Spleen (tissue), 11 donors: ENCODE measurements around the gene SEPTIN10. TPM values are rescaled to one million over a fixed set of nuclear protein-coding genes. Genes with fewer than 3 reads are reported as not detected.

ENCODE experiments used
- DNase-seq: peaks from one replicate; pipeline ENCODE4 v3.0.0-alpha.2; 2020
- H3K27ac ChIP-seq, 8 donors: fragments of 200-600 bp; sonication (generic) in 7 of 8; 1 replicate in 4 of 8; 2 replicates in 4 of 8; pipeline versions ENCODE4 v1.5.0 to v1.8.0; 2016 to 2021; ENCODE audit warnings: inconsistent platforms in 4 of 8, mild to moderate bottlenecking in 4 of 8, moderate library complexity in 1 of 8
- H3K27me3 ChIP-seq, 7 donors: fragments of 200-600 bp; sonication (generic) in 6 of 7; replicated peaks in 1 of 7; 1 replicate in 4 of 7; 2 replicates in 3 of 7; pipeline versions ENCODE4 v1.5.0 to v1.8.0; 2016 to 2021; ENCODE audit warnings: inconsistent platforms in 3 of 7, mild to moderate bottlenecking in 1 of 7
- H3K36me3 ChIP-seq, 6 donors: fragments of 200-600 bp; sonication (generic) in 5 of 6; 1 replicate in 4 of 6; 2 replicates in 2 of 6; pipeline versions ENCODE4 v1.5.0 to v1.8.0; 2016 to 2021; ENCODE audit warnings: inconsistent platforms in 2 of 6
- H3K4me1 ChIP-seq, 6 donors: fragments of 200-600 bp; sonication (generic) in 5 of 6; 1 replicate in 3 of 6; 2 replicates in 3 of 6; pipeline versions ENCODE4 v1.5.0 to v1.8.0; 2016 to 2021; ENCODE audit warnings: inconsistent platforms in 3 of 6
- H3K4me3 ChIP-seq, 8 donors: fragments of 200-600 bp; sonication (generic) in 7 of 8; 1 replicate in 4 of 8; 2 replicates in 4 of 8; pipeline versions ENCODE4 v1.5.0 to v1.8.0; 2016 to 2021; ENCODE audit warnings: inconsistent platforms in 4 of 8, mild to moderate bottlenecking in 4 of 8, moderate library complexity in 2 of 8
- H3K9me3 ChIP-seq, 8 donors: fragments of 200-600 bp; sonication (generic) in 7 of 8; 1 replicate in 4 of 8; 2 replicates in 4 of 8; pipeline versions ENCODE4 v1.5.0 to v1.8.0; 2016 to 2021; ENCODE audit warnings: inconsistent platforms in 4 of 8
- POLR2A ChIP-seq, 3 donors: fragments of 450-650 bp; IDR thresholded peaks; one replicate each; pipeline ENCODE4 v1.5.1; 2017; ENCODE audit warnings: antibody characterized with exemption in 3 of 3, mild to moderate bottlenecking in 1 of 3
- POLR2AphosphoS5 ChIP-seq, 3 donors: sonication (generic); formaldehyde crosslinking; IDR thresholded peaks; one replicate each; pipeline ENCODE4 v1.5.1; 2017; ENCODE audit warnings: antibody characterized with exemption in 3 of 3
- WGBS, 5 donors: extraction: QIAGEN DNeasy Blood & Tissue Kit in 3 of 5; methylation state at CpG; one replicate each; pipeline versions ENCODE4 v1.1.5 to v1.1.7; 2013 to 2018; 5-methylcytosine and 5-hydroxymethylcytosine counted together
- intact Hi-C: fragments of 100-400 bp; cut with DNase I; formaldehyde crosslinking; loops from one replicate; pipeline ENCODE4 v1.15.0; 2023; ENCODE audit warnings: low total_unique reads
- polyA plus RNA-seq, 3 donors: library from polyadenylated mRNA; stranded (reverse); fragments of 200-250 nt; gene quantifications; one replicate each; pipeline ENCODE4 v1.2.1, GENCODE V29; 2013
- total RNA-seq, 7 donors: library from RNA; depleted of rRNA in 3 of 7; stranded (reverse); fragments of >200 nt in 3 of 7; fragmentation: NEBNext Ultra II Directional in 4 of 7; extraction: Animal tissue kit (Norgen Biotek cat#: 25700) in 4 of 7; gene quantifications; one replicate each; pipeline versions ENCODE4 v1.1.0 to v1.2.1, GENCODE V29; 2016 to 2021
- TF ChIP-seq, protein P1 (sequence below), 11 experiments: fragments of 200-600 bp in 7 of 11; fragments of 450-650 bp in 4 of 11; sonication (generic) in 4 of 11; IDR thresholded peaks in 8 of 11; conservative IDR thresholded peaks in 3 of 11; 1 replicate in 7 of 11; 2 replicates in 4 of 11; pipeline versions ENCODE4 v1.4.0 to v1.8.0; 2016 to 2021; ENCODE audit warnings: antibody characterized with exemption in 11 of 11, inconsistent platforms in 4 of 11, mild to moderate bottlenecking in 1 of 11
- donor health status: healthy with polysubstance abuse.
- donor health status: DM: no; HTN: no; CAD: no; lungs with moderate emphysema.
- donor health status: DM: no; HTN: no; CAD: no.
- donor health status: Bipolar disorder and iron deficiency.
- donor health status: healthy.
- donor health status: DM: no; HTN: no; CAD: no.
- donor health status: DM: yes; HTN: yes; CAD: no.

Gene SEPTIN10
- total and polyA plus RNA-seq, 10 donors: 14.7 to 95.3 (median 58.3) TPM

GRCh38 chr2:109655287-109655686 lies 41.5 kb upstream of the SEPTIN10 start:
- DNase-seq: no peak
- H3K4me1 ChIP-seq: peaks cover 0 to 11% (median 0%) of the 10 kb centered on the region in 6 donors
- TF ChIP-seq, protein P1, sequence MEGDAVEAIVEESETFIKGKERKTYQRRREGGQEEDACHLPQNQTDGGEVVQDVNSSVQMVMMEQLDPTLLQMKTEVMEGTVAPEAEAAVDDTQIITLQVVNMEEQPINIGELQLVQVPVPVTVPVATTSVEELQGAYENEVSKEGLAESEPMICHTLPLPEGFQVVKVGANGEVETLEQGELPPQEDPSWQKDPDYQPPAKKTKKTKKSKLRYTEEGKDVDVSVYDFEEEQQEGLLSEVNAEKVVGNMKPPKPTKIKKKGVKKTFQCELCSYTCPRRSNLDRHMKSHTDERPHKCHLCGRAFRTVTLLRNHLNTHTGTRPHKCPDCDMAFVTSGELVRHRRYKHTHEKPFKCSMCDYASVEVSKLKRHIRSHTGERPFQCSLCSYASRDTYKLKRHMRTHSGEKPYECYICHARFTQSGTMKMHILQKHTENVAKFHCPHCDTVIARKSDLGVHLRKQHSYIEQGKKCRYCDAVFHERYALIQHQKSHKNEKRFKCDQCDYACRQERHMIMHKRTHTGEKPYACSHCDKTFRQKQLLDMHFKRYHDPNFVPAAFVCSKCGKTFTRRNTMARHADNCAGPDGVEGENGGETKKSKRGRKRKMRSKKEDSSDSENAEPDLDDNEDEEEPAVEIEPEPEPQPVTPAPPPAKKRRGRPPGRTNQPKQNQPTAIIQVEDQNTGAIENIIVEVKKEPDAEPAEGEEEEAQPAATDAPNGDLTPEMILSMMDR (IDR thresholded peaks at IDR 0.05 in 8 of 11, conservative IDR thresholded peaks at IDR 0.05 in 3 of 11): no peak
- no peaks in the 10 kb centered on the region for H3K9me3 ChIP-seq
- H3K4me3 ChIP-seq: no peak overlapping the region
- no peaks in the 10 kb centered on the region for H3K36me3 ChIP-seq
- no peaks in the 10 kb centered on the region for H3K27me3 ChIP-seq
- WGBS, 5 donors: 65 to 76% (median 69%) methylated on average over 3 of the region's 3 CpGs
- no peak overlapping the region for H3K27ac ChIP-seq
- intact Hi-C loops: no loop called here

DNA sequence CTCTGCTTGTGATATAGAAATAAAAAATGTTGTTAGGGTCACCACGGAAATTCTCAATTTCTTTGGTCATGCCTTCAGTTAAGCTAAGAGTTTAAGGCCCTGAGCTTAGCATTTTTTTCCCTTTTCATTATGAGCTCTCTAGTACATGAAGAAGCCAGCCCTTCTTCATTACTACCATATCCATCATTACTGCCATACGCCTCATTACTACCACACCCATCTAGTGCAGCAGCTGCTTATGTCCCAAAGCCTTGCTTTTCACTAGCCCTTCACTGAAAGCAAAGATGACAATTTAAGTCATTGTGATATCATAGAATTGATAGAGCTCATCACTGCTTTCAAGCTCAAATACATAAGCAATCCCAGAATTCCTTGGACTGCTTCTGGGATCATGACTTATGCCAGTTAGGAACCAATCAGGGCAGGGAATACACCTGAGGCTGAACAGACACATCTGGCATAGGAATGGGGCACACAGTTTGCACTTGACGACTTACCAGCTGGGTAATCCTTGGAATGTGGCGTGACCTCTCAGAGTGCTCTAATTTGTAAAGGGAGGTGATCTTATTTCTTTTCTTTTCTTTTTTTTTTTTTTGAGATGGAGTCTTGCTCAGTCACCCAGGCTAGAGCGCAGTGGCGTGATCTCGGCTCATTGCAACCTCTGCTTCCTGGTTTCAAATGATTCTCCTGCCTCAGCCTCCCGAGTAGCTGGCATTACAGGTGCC lies 40.7 kb upstream of the SEPTIN10 start:
- H3K4me1 ChIP-seq: peaks cover 0 to 3% (median 0%) of the 10 kb centered on the region in 6 donors
- H3K36me3 ChIP-seq: no peaks in the 10 kb centered on the region
- H3K9me3 ChIP-seq: no peaks in the 10 kb centered on the region
- H3K27ac ChIP-seq: no peak overlapping the region
- no peaks in the 10 kb centered on the region for H3K27me3 ChIP-seq
- no peak overlapping the region for H3K4me3 ChIP-seq
- intact Hi-C loops: no loop called here
- TF ChIP-seq, protein P1 (IDR thresholded peaks at IDR 0.05 in 8 of 11, conservative IDR thresholded peaks at IDR 0.05 in 3 of 11): no peak
- TF ChIP-seq POLR2A (IDR thresholded peaks at IDR 0.05) (no peak), POLR2AphosphoS5 (IDR thresholded peaks at IDR 0.05) (no peak)
- WGBS, 5 donors: 87 to 96% (median 91%) methylated on average over 8 of the region's 8 CpGs
- no peak for DNase-seq

- Histone ChIP-seq H3K4me3 (no peak overlapping the region), H3K9me3 (no peaks in the 10 kb centered on the region), H3K36me3 (no peaks in the 10 kb centered on the region), H3K27ac (no peak overlapping the region), H3K4me1 (peaks cover 0 to 4% (median 0%) of the 10 kb centered on the region in 6 donors), H3K27me3 (no peaks in the 10 kb centered on the region)
- intact Hi-C loops: no loop called here
- 80 to 89% (median 85%) methylated on average over 14 of the region's 14 CpGs for WGBS, 5 donors
- DNase-seq: no peak
- TF ChIP-seq POLR2AphosphoS5 (IDR thresholded peaks at IDR 0.05) (no peak), POLR2A (IDR thresholded peaks at IDR 0.05) (no peak)
- TF ChIP-seq, protein P1 (IDR thresholded peaks at IDR 0.05 in 8 of 11, conservative IDR thresholded peaks at IDR 0.05 in 3 of 11): no peak
Observed at GRCh38 chr2:109649736-109650695, 36.2 kb upstream of the SEPTIN10 start.

DNA sequence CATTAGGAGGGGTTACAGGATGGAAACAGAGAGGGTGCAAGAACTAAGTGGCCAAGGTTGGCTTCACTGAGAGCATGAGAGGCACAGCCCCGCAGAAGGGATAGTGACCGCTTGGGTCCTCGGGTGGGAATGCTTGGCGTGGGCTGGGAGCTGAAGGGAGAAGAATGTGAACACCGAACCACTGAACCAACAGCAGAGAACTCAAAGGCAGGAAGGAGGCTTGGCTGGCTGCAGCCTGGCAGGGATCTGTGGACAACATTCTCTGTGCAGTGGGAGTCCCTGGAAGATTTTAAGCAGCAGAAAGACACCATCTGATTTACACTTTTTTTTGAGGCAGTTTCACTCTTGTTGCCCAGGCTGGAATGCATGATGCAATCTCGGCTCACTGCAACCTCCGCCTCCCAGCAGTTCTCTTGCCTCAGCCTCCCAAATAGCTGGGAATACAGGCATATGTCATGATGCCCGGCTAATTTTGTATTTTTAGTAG lies 34.3 kb upstream of the SEPTIN10 start:
- intact Hi-C loops: no loop called here
- Histone ChIP-seq H3K4me1 (peaks cover 0 to 17% (median 9%) of the 10 kb centered on the region in 6 donors), H3K36me3 (no peaks in the 10 kb centered on the region), H3K27me3 (no peaks in the 10 kb centered on the region), H3K9me3 (no peaks in the 10 kb centered on the region), H3K27ac (peak overlapping the region in 4 of 8 donors; percentile 25 to 51 (median 46)), H3K4me3 (no peak overlapping the region)
- WGBS, 5 donors: 81 to 88% (median 82%) methylated on average over 8 of the region's 8 CpGs
- no peak for DNase-seq
- TF ChIP-seq, protein P1 (IDR thresholded peaks at IDR 0.05 in 8 of 11, conservative IDR thresholded peaks at IDR 0.05 in 3 of 11): no peak
- TF ChIP-seq POLR2AphosphoS5 (IDR thresholded peaks at IDR 0.05) (no peak), POLR2A (IDR thresholded peaks at IDR 0.05) (no peak)
